Fibroblast of upper back skin (primary cell): Measurements from ENCODE around the gene DTNBP1.

Experiments used
- DNase-seq: peaks from one replicate; pipeline ENCODE4 v3.0.0-alpha.2; 2013

The DTNBP1 gene, protein sequence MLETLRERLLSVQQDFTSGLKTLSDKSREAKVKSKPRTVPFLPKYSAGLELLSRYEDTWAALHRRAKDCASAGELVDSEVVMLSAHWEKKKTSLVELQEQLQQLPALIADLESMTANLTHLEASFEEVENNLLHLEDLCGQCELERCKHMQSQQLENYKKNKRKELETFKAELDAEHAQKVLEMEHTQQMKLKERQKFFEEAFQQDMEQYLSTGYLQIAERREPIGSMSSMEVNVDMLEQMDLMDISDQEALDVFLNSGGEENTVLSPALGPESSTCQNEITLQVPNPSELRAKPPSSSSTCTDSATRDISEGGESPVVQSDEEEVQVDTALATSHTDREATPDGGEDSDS

DNA sequence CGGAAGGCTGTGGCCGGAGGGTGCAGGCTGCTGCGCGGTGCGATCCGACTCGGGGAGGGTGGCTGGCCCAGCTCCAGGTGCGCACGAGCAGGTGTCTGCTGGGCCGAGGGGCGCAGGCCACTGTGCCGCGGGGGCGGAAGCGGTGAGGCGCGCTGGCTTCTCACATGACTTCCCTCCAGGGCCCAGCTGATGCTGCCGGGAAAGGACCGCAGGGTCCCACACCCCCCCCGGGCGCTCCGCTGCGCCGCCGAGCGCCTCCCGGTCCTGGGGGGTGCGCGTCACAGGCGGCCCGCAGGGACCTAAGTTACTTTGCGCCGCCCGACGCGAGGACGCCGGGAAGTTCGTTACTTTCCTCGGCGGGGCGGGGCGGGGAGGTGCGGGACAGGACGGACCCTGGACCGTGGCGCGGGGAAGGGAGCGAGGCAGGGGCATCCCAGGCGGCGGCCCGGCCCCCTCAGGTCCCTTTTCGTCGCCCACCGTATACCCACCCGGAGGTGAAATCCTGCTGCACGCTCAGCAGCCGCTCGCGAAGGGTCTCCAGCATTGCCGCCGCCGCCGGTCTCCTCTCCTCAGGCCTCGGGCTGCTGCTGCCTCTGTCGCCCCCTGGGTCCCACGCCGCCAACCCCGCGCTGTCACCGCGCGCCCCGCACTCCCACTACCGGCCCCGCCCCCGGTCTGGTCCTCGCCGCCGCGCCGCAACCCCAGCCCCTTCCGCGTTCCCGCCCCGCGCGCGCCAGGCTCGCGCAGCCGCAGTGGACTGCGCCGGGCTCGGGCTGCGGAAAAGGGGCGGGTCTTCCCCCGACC lies at the start of gene DTNBP1:
TSS of gene DTNBP1 (minus strand) at position 703 of the 804 bp plus-strand sequence. CDS start at position 544, 159 bp downstream.
- DNase-seq: peak; percentile 62

DNA sequence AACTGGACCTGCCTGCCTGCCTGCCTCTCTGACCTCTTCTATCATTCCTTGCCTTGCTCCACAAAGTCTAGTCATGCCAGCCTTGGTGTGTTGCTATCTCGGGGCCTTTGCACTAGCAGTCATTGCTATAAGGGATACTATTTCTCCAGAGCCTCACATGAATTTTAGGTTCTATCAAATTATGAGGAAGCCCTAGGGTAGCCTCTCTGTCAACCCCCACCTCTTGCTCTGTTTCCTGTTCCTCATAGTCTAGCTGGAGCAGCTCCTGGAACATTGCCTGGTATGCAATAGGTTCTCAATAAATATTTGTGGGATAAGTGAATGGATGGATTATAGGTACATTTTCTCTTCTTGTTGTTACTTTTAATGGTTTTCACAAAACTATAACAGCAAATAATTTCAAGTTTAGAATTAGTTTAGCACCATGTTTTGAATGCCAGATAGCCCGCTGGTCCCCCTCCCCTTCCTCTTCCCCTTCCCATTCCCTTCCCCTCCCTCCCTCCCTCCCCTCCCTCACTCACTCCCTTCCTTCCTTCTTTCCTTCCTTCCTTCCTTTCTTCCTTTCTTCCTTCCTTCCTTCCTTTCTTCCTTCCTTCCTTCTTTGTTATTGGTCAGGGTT lies 46.9 kb upstream of the DTNBP1 start:
- peak; percentile 6 for DNase-seq

DNA sequence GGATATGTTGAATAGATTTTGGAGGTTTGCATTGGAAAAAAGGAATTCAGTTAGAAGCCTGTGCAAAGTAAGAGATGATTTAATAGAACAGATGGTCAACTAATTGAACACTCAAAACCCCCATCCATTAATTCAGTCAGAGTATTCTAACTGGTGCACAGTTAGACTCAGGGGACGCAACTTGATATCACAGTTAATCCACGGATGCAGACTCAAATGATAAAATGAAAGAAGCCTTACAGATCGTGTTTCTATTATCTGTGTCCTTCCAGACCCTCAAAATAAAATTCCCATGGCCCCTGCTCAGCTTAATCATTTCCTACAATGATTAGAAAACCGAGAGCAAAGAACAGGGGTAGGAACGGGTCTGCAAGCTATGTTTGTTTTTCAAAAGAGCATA lies 45.4 kb upstream of the DTNBP1 start:
- no peak for DNase-seq

DNA sequence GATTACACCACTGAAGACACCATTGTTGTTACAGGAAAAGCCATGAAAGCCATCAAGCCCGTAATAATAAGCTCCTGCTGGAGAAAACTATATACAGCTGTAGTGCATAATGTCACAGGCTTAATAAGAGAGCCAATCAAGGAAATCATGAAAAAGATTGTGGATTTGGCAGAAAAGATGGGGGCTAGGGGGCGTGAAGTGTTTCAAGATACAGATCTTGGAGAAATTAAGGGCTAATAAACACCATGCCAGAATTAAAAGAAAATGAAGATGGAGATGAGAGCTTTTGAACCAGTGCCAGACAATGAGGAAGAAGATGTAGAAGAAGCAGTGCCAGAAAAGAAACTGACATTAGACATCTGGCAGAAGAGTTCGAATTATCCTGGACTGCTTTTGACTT lies 43.2 kb upstream of the DTNBP1 start:
- no peak for DNase-seq

DNA sequence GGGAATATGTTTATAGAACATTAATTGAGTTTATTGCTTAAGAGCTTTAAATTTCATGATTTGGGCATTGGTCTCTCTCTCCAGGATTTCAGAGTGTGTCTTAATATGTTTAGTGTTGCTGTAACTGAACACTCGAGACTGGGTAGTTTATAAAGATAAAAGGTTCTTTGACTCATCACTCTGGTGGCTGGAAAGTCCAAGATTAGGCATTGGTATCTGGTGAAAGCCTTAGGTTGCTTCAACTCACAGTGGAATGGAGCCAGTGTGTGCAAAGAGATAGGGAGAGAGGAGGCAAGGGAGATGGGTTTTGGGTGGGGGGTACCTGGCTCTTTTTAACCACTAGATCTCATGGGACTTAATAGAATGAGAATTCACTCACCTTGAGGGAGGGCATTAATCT lies 35.6 kb upstream of the DTNBP1 start:
- no peak for DNase-seq

DNA sequence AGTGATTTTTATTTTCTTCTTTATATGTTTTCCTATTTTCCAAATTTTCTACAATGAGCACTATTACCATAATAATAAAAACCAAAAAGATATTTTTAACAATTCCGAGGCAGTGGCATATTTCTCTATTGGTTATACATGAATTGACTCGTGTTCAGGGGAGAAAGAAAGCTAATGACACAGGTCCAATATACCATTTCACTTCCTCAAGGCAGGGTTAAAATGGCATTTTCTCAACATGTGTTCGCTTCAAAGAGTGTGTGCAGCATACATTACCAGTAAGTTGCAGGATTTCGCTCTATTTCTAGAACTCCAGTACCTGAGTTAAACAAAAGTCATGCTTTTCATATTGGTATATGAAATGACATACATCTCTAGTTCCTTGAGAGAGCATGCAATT lies 35.1 kb upstream of the DTNBP1 start:
- DNase-seq: no peak

DNA sequence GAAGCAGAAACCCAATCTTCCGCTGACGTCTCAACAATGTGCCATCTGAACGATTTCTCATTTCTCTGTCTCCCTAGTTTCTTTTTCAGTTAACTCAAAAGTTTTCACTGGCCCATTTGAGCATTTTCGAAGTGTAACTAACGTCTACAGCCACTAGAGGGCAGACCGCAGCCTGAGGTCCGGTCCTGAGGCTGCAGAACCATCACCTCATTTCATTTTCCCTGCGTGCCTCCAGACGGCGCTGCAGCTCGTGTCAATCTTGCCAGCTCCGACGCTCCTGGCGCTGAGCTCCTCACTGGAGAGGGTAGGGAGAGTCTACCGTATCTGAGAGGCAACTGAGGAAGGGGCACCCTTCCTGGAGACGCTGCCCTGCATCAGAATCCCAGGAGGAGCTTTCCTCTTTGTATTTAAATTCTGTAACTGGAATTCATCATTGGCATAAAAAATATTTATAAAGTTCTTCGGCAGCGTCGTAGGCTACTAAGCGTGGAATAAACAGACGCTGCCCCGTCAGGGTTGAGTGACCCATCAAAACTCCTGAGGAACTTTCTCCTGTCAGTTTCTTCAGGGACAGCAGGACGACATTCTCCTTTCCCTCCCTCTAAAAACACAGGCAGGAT lies 28.5 kb upstream of the DTNBP1 start:
- DNase-seq: peak; percentile 87

DNA sequence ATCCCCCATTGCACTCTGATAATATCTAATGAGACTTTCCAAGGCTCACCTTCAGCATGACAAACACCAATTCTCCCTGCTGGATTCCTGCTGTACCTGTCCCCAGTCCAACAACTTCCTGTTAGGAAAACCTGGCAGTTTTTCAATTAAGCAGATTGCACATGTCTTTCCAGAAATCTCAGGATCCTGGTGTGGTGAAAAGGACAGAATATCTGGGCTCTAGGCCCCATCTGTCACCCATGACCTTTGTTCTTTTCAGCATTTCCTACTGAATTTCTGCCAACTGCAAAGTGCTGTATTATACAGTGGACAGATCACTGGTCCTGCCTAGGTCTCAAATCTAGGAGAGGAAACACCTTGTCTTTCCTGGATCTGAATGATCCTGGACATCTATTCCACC lies 27.7 kb upstream of the DTNBP1 start:
- DNase-seq: no peak

DNA sequence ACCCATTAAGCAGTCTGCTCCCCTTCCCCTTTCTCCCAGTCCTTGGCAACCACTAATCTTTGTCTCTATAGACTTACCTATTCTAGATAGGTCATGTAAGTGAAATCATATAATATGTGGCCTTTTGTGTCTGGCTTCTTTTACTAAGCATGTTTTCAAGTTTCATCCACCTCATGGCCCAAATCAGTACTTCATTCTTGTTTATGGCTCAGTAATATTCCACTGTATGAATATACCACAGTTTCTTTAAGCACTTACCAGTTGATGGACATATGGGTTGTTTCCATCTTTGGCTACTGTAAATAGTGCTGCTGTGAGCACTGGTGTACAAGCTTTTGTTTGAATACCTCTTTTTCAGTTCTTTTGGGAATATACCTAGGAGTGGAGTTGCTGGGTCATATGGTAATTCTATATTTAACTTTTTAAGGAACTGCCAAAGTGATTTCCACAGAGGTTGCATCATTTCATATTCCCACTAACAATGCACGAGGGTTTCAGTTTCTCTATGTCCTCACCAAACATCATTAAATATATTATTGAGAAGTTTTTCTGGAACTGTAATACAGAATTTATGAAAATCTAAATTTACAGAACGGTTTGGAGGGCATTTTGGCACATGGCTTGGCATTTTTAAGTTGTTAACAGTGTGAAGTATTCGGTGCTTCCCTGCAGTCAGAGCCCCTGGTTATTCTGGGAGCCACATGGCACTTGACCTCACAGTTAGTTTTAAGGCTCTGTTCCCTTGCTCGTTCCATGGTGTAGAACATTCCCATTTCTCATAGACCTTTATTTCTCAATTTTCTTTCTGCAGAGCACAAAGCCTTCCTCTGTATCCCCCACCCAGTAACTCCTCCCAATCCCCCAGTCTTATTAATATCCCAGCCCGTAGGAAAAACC lies 27.0 kb upstream of the DTNBP1 start:
- peak; percentile 9 for DNase-seq

DNA sequence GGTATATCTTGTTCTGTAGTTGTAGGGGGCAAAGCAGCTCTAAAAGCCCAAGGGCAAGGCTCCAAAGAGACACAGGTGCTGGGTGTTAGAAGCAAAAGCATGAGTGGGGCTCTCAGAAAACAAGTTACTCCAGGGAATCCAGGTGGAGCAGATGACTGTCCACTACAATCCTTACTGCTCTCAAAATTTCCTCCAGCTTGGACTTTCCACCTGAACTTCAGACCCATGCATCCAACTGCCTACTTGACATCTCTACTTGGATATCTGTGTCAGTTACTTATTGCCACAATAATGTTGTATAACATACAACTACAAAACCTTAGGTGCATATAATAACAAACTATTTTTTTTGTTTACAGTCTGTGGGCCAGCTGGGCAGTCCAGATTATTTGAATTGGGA lies 22.8 kb upstream of the DTNBP1 start:
- no peak for DNase-seq

DNA sequence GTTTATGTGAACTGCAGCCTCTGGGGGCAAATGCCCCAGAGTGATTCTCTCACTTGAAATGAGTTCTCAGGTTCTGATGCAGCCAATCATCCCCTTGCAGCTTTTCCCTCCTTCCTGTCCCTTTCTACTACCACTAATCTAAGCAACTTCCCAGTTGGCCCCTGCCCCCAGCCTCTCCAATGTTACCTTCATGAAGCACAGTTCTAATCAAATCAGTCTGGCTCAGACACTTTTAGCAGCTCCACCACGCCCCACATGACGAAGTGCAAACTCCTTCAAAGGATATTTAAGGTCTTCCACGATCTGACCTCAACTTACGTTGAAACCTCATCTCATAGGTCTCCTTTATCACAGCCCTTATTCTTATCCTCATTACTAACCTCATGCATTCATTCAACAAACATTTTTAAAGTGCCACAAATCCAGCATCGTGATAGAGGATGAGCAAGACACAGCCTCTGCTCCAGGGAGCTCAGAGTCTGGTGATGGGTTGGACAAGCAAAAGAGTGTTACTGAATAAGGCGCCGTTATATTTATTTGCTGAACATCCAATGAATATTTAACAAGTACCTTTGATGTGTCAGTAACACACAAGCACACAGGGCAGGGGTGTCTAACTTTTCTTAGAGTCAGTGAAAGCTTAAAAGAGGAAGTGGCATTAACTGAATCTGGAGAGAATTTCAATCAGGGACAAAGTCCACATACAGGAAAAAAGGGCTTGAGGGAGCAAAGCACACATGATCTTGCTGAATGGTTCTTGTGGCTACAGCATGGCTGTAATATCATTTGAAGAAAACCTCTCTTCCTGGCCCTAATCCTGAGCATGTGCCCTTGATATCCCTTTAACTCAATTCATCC lies 20.4 kb upstream of the DTNBP1 start:
- DNase-seq: no peak

DNA sequence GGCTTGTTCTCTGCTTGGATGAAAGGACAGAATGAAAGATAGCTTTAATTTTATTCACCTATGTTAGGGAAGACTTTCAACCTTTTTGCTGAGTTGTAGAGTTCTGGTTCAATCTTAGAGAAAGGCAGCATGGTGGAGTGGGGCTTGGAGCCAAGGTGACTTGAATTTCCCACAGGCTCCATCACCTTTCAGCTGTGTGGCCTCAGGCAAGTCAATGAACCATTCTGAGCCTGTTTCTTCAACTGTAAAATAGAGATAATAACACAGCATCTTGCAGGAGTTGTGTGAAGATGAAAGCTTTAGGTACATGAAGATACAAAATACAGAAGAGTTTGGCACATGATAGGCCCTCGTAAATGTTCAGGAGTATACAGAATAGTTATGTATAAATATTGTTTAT lies 19.1 kb upstream of the DTNBP1 start:
- DNase-seq: no peak

DNA sequence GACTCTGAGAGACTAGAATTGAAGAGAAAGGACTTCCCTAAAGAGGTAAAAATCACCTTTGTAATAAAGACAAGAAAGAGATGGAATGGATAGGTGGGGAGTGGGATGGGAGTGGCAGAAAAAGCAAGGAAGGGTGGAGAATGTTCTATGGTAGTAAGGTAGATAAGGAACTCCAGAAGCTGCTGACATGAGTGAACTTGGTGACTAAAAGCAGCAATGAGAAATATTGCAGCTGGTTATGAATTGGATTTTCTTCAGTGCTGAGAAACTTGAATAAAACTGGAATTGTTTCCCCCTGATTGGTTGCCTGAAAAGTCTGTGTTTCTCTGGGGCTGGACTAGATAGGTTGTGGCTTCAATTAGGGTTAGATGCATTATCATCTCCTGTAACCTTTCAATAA lies 15.7 kb upstream of the DTNBP1 start:
- no peak for DNase-seq

DNA sequence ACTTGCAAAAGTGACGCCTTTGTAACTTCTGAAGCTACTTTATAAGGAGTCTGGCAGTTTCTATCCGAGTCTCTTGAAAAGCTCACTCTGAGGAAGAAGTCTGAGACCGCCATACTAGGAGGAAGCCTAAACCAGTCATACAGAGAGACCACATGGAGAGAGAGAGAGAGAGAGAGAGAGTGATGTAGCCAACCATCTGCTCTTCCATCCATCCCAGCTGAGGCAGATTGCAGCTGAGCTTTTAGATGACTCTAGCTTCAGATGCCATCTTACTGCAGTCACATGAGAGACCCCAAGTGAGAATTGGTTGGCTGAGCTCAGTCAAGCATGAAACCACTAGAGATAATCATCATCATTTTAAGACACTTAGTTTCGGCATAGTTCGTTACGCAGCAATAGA lies 15.0 kb upstream of the DTNBP1 start:
- no peak for DNase-seq

DNA sequence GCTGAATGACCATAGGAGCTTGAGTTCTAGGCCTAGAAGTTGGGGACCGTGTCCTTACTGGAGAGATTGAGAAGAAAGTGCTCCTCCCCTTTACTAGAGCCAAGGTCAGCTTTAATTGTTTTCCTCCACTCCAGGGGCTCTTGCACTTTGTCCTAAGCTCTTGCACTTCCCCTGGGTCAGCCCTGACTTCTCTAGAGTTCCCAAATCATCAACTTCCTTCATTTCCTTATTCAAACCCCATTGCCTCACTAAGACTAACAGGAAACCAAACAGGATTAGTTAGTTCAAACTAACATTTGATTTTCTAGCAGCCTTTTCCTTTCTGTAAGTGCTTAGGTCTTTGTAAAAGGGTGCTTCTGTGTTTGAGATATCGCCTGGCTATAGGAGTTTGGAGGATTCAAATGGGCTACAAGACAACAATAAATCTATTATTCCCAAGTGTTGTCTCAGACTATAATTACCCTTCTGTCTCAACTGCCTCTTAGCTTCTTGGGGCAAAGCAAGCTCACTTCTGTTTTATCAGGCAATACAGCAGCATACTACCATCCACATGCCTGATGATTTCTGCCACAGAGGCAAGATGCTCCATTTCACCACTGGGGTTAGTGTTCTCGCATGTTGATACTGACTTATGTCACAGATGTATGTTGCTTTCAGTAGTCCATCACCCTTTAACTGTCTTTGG lies 12.8 kb upstream of the DTNBP1 start:
- no peak for DNase-seq

DNA sequence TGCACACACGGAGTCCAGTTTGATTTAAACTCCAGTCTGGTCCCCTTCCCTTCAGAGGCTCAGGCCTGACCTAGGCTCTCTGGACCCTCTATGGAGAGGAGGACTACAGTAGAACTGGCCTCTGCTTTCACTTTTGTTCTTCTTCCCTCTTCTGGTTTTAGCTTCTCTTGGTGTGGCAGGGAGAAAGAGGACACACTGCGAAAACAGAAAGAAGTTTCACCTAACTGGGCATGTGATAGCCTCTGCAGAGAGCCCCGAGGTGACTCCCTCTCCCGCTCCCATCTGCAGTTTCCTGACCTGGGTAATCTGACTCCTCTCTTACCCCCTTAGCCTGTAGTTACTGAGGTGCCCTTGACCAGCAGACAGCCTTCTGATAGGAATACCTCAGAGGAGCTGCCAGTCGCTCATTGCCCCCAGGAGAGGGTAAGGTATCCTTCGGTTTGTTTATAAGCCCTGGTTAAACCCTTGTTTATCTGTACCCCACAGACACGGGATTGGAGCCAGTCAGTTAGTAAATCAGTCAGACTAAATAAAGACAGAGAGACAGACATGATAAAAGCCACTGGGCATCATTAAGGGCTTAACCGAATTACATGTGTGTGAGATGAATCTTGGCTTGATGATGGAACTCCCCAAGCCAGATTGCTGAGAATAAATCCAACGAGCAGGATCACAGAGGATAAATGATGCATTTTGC lies 12.0 kb upstream of the DTNBP1 start:
- DNase-seq: no peak

DNA sequence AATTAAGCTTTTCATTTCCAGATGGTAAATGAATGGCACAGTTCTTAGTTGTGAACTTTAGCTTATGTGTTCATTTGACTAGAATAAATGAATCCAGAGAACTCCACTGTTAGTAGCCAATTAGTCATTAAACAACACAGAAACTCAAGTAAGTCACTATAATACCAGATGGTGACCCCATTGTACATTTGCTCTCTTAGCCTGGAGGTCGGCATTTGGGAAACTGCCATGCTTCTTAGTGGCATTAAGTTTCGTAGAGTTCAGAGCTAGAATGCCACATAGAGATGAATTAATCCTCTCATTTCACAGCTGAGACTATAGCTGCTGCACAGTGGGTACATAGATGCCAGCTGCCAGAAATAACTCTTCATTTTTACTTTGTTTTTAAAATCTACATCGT lies 10.8 kb upstream of the DTNBP1 start:
- DNase-seq: no peak

DNA sequence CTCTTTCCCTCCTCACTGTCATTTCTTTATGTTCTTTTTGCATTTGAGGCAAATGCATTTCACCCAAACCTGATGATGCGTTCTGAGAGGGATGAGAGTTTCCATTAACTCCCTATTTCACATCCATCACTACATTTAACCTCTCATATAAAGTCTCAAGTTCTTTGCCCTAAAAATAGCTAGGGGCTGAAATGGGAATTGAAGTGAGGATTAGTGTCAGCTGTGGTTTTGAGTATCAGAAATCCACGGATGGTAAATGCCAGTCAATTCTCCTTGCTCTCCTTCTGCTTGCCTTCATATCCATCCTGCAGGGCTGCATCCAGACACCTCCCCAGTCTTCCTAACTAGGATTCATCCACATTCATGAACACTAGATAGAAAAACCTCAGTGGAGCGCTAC lies 10.0 kb upstream of the DTNBP1 start:
- DNase-seq: no peak

DNA sequence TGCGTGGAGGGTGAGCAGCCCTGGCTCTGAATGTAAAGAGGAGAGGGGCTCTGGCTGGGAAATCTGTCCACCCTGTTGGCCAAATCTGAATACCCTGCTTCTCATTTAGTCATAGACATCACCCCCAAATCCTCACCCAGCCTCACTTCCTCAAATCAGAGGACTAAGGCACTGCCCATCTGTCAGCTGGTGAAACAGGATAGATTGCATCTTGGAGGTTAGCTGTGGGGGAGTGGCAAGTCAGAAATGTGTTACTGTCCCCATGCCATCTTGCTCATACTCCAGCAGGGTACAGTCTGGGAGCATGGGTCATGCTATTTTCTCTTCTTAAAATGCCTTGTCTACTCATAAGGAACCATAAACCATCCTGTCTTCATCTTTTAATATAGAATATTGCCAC lies 9.5 kb upstream of the DTNBP1 start:
- no peak for DNase-seq

DNA sequence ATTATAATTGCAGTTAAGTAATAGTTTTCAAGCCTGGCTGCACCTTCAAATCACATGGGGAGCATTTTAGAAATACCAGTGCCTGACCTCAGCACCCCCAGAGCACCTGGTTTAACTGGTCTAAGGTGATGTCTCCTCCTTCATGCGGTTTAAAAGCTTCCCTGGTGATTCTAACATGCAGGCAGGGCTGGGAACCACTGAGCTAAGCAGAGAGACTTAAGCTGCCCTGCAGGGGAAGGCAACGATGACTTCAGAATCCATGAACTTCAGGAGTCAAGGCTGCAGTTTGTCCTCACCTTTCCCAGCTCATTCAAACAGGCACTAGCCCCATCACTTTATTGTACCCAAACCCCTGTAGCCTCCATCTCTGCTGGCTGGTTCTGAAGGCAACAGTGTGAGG lies 6.1 kb upstream of the DTNBP1 start:
- DNase-seq: no peak
